HG02840 (cell line): ENCODE data around the gene KATNAL1.

Experiments
- ATAC-seq: cut with Tn5 transposase; IDR thresholded peaks from one replicate; pipeline ENCODE4 v1.9.1; 2021; ENCODE audit warnings: mild to moderate bottlenecking, moderate library complexity, moderate number of reproducible peaks; ENCODE audit not compliant: unreplicated experiment, low FRiP score

The KATNAL1 gene

DNA sequence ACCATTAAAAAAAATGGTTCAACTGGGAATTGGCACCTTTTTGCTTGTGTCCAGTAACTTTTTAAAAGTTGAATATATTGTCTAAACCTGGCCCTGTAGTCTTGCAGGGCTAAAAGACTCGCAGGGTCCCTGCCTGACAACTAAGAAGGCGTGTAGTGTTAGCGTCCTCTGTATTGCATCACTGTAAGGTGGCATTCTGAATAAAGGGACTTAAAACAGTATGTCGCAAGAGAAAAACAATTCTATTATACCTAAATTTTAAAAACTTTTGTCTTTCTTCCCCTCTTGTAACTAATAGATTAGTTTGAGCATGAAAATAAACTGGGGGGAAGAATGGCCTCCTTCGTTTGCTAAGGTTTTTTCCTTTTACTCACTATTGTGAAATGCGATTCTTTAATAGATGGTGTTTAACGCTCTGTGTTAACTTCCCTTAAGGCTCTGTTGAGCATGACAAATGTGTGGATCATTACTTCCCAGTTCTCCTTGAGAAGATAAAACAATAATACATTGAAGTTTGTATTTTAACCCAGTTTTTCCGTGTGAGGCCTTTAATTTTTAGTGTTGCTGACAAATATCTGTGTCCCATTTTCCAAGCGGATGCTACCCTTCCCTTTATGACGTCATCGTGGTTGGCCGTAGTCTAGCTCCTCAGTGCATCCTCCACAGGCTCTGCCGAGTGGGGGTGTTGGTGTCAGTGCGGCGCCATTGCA lies 134.6 kb downstream of the KATNAL1 start:
- ATAC-seq, result no peak

DNA sequence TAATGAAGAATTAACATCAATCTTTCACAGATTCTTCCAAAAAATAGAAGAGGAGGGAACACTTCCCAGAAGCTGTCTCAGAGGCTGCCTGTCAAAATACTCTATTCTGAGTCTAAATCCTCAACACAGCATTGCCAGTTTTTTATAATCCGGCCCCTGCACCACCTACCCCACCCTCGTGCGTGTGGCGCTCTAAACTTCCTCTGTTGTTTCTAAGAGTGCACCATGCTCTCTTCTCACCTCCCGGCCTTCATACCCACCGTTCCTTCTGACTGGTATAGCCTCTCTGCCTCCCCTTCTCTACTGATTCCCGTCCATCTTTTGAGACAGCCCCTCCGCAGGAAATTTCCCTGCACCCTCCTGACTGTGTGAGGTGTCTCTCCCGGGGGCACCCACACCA lies 136.8 kb downstream of the KATNAL1 start:
- no peak for ATAC-seq

DNA sequence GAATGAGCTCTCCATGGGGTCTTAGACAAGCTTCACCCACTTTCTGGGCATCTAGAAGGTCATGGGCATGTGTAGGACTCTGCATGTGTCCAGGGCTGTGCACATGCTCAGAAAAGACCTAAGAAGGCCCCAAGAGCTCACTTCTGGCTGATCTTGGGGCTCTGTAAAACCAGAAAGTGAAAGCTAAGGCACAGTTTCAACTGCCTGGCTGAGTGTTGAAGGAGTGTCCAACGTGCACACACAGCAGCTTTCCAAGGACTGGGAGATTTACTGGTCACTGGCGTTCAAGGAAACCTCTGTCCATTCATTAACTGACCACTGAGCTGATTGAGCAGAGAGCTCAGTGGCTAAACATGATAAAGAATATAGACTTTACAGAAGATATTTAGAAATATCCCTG lies 137.9 kb downstream of the KATNAL1 start:
- no peak for ATAC-seq

GRCh38 chr13:30165796-30166195 lies 141.6 kb downstream of the KATNAL1 start:
- no peak for ATAC-seq

DNA sequence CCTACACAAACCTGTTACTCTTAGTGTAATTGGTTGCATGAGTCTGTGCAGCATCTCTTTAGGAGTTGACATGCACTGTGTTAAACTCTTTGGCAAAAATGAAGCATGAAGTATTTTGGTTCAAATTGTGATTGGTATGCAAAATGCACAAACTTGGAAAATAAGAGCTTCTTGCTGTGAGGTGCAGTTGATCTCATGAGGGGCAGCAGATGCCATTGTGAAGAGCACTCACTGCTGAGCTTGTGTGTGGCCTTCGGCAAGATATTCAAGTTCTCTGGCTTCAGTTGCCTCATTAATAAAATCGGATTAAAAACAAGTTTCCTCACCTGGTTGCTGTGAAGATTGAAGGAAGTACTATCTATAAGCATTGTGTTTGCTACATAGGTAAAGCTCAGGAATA lies 142.3 kb downstream of the KATNAL1 start:
- no peak for ATAC-seq

DNA sequence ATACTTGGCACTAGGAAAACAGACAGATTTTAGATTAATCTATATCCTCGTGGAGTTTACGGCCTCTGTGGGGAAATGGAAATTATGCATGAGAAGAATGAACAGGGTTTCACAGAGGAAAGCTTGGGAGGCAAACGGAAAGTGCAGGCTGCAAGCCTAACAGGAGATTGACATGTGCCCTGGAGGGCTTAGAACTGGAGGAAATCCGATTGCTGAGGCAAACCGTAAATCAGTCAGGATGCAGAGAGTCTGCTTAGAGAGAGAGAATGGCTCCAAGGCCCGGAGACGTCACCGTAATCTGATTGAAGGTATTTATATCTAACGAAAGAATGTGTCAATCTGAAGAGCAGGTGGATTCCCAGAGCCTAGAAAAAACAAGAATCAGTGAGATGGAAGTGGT lies 143.2 kb downstream of the KATNAL1 start:
- no peak for ATAC-seq

GRCh38 chr13:30163441-30163840 lies 143.9 kb downstream of the KATNAL1 start:
- no peak for ATAC-seq

- no peak for ATAC-seq
These were observed 147.9 kb downstream of the KATNAL1 start for GRCh38 chr13:30159446-30159839.

GRCh38 chr13:30158774-30159445 lies 148.4 kb downstream of the KATNAL1 start:
- ATAC-seq, result no peak

GRCh38 chr13:30157616-30157993 lies 149.7 kb downstream of the KATNAL1 start:
- ATAC-seq, result no peak

- ATAC-seq, result no peak
These were observed 150.3 kb downstream of the KATNAL1 start for GRCh38 chr13:30156826-30157615.

DNA sequence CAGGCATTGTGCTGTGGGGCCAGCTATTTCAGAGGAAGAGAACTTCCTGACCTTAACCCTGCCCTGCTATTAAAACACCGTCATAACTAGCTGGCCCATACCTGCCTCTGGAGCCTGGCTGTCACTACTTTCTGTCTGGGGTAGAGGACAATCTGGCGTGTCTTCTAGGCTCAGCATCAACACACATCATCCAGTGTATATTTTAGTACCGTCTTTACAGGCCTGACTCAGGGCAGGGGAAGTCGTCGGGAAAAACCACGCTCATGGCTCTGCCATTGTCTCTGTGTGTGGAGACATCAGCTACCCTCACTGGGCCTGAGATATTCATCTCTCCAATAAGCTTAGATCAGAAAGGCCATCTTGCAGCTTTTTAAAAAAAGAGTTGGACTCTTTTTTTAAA lies 151.1 kb downstream of the KATNAL1 start:
- no peak for ATAC-seq

DNA sequence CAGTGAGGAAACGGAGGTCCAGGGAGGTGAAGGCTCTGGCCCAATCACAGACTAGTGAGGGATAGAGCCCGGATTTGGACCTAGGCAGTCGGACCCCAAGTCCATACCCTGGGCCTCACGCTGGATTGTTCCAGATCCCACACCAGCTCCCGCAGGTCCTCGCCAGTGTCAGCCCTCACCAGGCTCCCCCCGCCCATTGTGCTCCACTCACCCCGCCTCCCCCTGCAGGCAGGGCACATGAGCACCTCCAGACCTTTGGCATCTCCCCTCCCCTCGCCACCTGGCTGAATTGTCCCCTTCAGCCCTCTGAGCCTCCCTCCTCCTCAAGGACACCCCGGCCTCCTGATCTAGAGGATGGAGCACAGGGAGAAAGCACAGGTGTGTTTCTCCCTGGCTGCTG lies 152.4 kb downstream of the KATNAL1 start:
- ATAC-seq, result no peak

- ATAC-seq, result no peak
These were observed 152.8 kb downstream of the KATNAL1 start for GRCh38 chr13:30154531-30154930.

GRCh38 chr13:30153545-30154426 lies 153.6 kb downstream of the KATNAL1 start:
- ATAC-seq, result no peak
